K562 (cell line): ENCODE measurements around the gene HSPA4. TPM values are rescaled to one million over a fixed set of nuclear protein-coding genes. Genes with fewer than 3 reads are reported as not detected.

Source experiments
- ATAC-seq: fragments of 200-7000 bp; cut with Tn5 transposase; 3 replicates; pipeline ENCODE4 v1.9.1; 2020; ENCODE audit warnings: moderate library complexity
- BruUV-seq: library from RNA; stranded (reverse); fragments of 400-500 nt; replicated peaks from 2 replicates; lab custom pipeline; 2021; lab: Mats Ljungman, UMichigan
- CTCF ChIA-PET: fragments of 300-600 bp; formaldehyde crosslinking; extraction: SDS; loops from one replicate; lab custom pipeline; 2021; ENCODE audit warnings: low intra/inter-chr PET ratio; lab: Yijun Ruan, JAX
- POLR2A ChIA-PET: fragments of 300-600, 350-650 bp; sonication (Branson Sonifier 250); formaldehyde crosslinking; extraction: SDS; loops from one replicate; lab custom pipeline; 2021; ENCODE audit warnings: antibody characterized with exemption, inconsistent platforms; lab: Yijun Ruan, JAX
- DNase-seq, 4 experiments: peaks; one replicate each; pipeline versions ENCODE4 v3.0.0 to v3.0.0-alpha.2; 2011 to 2018; ENCODE audit warnings: low spot score in 3 of 4, mixed read lengths in 3 of 4; ENCODE audit errors: extremely low read depth in 1 of 4
- FAIRE-seq: peaks from 2 replicates; lab custom pipeline; 2011; peaks lifted over from hg19 to GRCh38; lab: Jason Lieb, UNC
- H2AFZ ChIP-seq: 2 replicates; pipeline ENCODE4 v1.6.0; 2011; ENCODE audit warnings: low read depth, low read length, control low read depth, inconsistent platforms
- H3K27ac ChIP-seq: fragments of 200-600 bp; 3 replicates; pipeline ENCODE4 v1.8.0; 2011; ENCODE audit warnings: low read depth, mild to moderate bottlenecking, control low read depth, inconsistent platforms, low read length, moderate library complexity, mixed read lengths; ENCODE audit errors: extremely low read depth
- H3K27me3 ChIP-seq, 2 experiments: fragments of 300-600 bp in 1 of 2; 2 replicates in 1 of 2; 3 replicates in 1 of 2; pipeline versions ENCODE4 v1.6.0 to v1.8.0; 2011; ENCODE audit warnings: inconsistent platforms in 2 of 2, low read length in 2 of 2, mild to moderate bottlenecking in 1 of 2, mixed read lengths in 1 of 2, moderate library complexity in 1 of 2; ENCODE audit not compliant: control insufficient read depth in 2 of 2, insufficient read depth in 2 of 2
- H3K36me3 ChIP-seq: fragments of 300-600 bp; 3 replicates; pipeline ENCODE4 v1.8.0; 2011; ENCODE audit warnings: mild to moderate bottlenecking, low read length, inconsistent platforms; ENCODE audit not compliant: control insufficient read depth, insufficient read depth
- H3K4me1 ChIP-seq, 2 experiments: fragments of 200-600 bp in 1 of 2; replicated peaks in 1 of 2; 2 replicates in 1 of 2; 3 replicates in 1 of 2; pipeline versions ENCODE4 v1.5.1 to v1.8.0; 2011; ENCODE audit warnings: inconsistent platforms in 2 of 2, low read length in 2 of 2, mild to moderate bottlenecking in 1 of 2, mixed read lengths in 1 of 2, moderate library complexity in 1 of 2; ENCODE audit not compliant: control insufficient read depth in 2 of 2, insufficient read depth in 2 of 2
- H3K4me2 ChIP-seq: 2 replicates; pipeline ENCODE4 v1.6.1; 2011; ENCODE audit warnings: low read length, control low read depth, inconsistent platforms, mixed read lengths; ENCODE audit not compliant: insufficient read depth
- H3K4me3 ChIP-seq: fragments of 200-600 bp; sonication (generic), shearing (Covaris generic); 2 replicates; pipeline ENCODE4 v1.5.1; 2016; ENCODE audit warnings: control low read depth, inconsistent platforms
- H3K79me2 ChIP-seq: fragments of 200-600 bp; 3 replicates; pipeline ENCODE4 v1.8.0; 2011; ENCODE audit warnings: low read length, inconsistent platforms; ENCODE audit not compliant: control insufficient read depth, insufficient read depth
- H3K9ac ChIP-seq, 2 experiments: 2 replicates each; pipeline versions ENCODE4 v1.6.0 to v1.6.1; 2011; ENCODE audit warnings: low read depth in 2 of 2, low read length in 2 of 2, control low read depth in 1 of 2, inconsistent platforms in 1 of 2, mild to moderate bottlenecking in 1 of 2, mixed read lengths in 1 of 2; ENCODE audit not compliant: insufficient read depth in 1 of 2
- H3K9me1 ChIP-seq: one replicate; pipeline ENCODE4 v1.6.0; 2011; ENCODE audit warnings: inconsistent platforms, mild to moderate bottlenecking, low read length, moderate library complexity; ENCODE audit not compliant: control insufficient read depth, insufficient read depth
- H3K9me3 ChIP-seq: replicated peaks from 2 replicates; pipeline ENCODE4 v1.5.1; 2011; ENCODE audit warnings: low read depth, low read length, inconsistent platforms; ENCODE audit not compliant: control insufficient read depth, insufficient read depth
- H4K20me1 ChIP-seq: replicated peaks from 2 replicates; pipeline ENCODE4 v1.6.1; 2011; ENCODE audit warnings: low read length, inconsistent platforms, mixed read lengths; ENCODE audit not compliant: control insufficient read depth, insufficient read depth
- EP300 ChIP-seq: IDR thresholded peaks from 2 replicates; pipeline ENCODE4 v1.6.1; 2012; ENCODE audit warnings: low read length, improper control_type of control experiment
- PHF21A ChIP-seq: fragments of 450-650 bp; IDR thresholded peaks from 2 replicates; pipeline ENCODE4 v1.6.1; 2017; ENCODE audit warnings: low read depth, borderline replicate concordance
- SIN3B ChIP-seq: fragments of 450-650 bp; IDR thresholded peaks from 2 replicates; pipeline ENCODE4 v1.6.1; 2017; ENCODE audit warnings: low read depth, mild to moderate bottlenecking, moderate library complexity
- SPI1 ChIP-seq: IDR thresholded peaks from 2 replicates; pipeline ENCODE4 v1.6.1; 2011; ENCODE audit warnings: low read depth, low read length, control low read depth, borderline replicate concordance
- TCF3 ChIP-seq: sonication (generic); formaldehyde crosslinking; IDR thresholded peaks from 2 replicates; pipeline ENCODE4 v1.4.0; 2020; ENCODE audit warnings: mild to moderate bottlenecking, missing genetic modification reagents
- ZFP1 ChIP-seq: fragments of 450-650 bp; formaldehyde crosslinking; IDR thresholded peaks from 2 replicates; pipeline ENCODE4 v1.4.0; 2020; ENCODE audit warnings: mild to moderate bottlenecking, mixed read lengths
- ZFP30 ChIP-seq: fragments of 250-450 bp; sonication (Bioruptor Pico); IDR thresholded peaks from 2 replicates; pipeline ENCODE4 v1.8.0; 2022; ENCODE audit warnings: moderate library complexity, mild to moderate bottlenecking, inconsistent platforms, borderline replicate concordance
- ZMIZ1 ChIP-seq, 2 experiments: fragments of 150-350 bp in 1 of 2; IDR thresholded peaks; 2 replicates each; pipeline ENCODE4 v1.6.1; 2012 to 2016; ENCODE audit warnings: low read depth in 2 of 2, low read length in 2 of 2, mild to moderate bottlenecking in 1 of 2, moderate library complexity in 1 of 2
- ZNF518B ChIP-seq: fragments of 250-450 bp; sonication (Bioruptor Pico); IDR thresholded peaks from 2 replicates; pipeline ENCODE4 v1.5.0; 2021; ENCODE audit warnings: mild to moderate bottlenecking, moderate library complexity
- ZNF699 ChIP-seq: fragments of 250-450 bp; sonication (Bioruptor Pico); IDR thresholded peaks from 2 replicates; pipeline ENCODE4 v1.8.0; 2021; ENCODE audit warnings: mild to moderate bottlenecking, moderate library complexity; ENCODE audit not compliant: insufficient replicate concordance
- WGBS: fragments of 100-300 bp; shearing (Covaris generic); methylation state at CpG from one replicate; pipeline ENCODE4 v1.1.6; 2016; ENCODE audit warnings: low coverage, mixed read lengths; ENCODE audit not compliant: insufficient coverage; ENCODE audit errors: missing lambda C conversion rate; 5-methylcytosine and 5-hydroxymethylcytosine counted together
- in situ Hi-C: fragments of 300-500 bp; cut with MboI; formaldehyde crosslinking; loops from 4 replicates; pipeline ENCODE4 v1.15.0; 2018; ENCODE audit warnings: inconsistent platforms, mixed read lengths
- intact Hi-C: fragments of 100-400 bp; cut with micrococcal nuclease; formaldehyde crosslinking; loops from 2 replicates; pipeline ENCODE4 v1.14.2; 2022
- polyA plus RNA-seq, 8 experiments: library from polyadenylated mRNA; depleted of rRNA in 4 of 8; stranded (reverse) in 5 of 8; unstranded in 3 of 8; fragments of >200 nt; fragmentation: Nextera tagmentation in 2 of 8; fragmentation: Illumina TruSeq in 1 of 8; extraction: Ambion mirVana in 2 of 8; extraction: Trizol in 1 of 8; gene quantifications; 2 replicates each; pipeline versions ENCODE4 v1.2.1 to v1.2.3, GENCODE V29; 2011 to 2014; ENCODE audit warnings: inconsistent platforms in 1 of 8, missing spikeins in 1 of 8
- total RNA-seq, 7 experiments: library from RNA; depleted of rRNA in 6 of 7; stranded (reverse); fragments of >200 nt in 6 of 7; fragmentation: Illumina TruSeq in 2 of 7; extraction: Trizol in 2 of 7; gene quantifications; 2 replicates each; pipeline versions ENCODE4 v1.2.1 to v1.2.3, GENCODE V29; 2011 to 2021; ENCODE audit warnings: low replicate concordance in 1 of 7
- TF ChIP-seq, protein P1 (sequence below): sonication (generic); formaldehyde crosslinking; IDR thresholded peaks from 2 replicates; pipeline ENCODE4 v1.5.0; 2020; ENCODE audit warnings: missing genetic modification reagents

HSPA4 gene
- total and polyA plus RNA-seq, 9 of the 15 experiments (the other 6 are each of a cell fraction or from before 2014, with no cell fraction given), result 90.3 to 286 (median 148) TPM

DNA sequence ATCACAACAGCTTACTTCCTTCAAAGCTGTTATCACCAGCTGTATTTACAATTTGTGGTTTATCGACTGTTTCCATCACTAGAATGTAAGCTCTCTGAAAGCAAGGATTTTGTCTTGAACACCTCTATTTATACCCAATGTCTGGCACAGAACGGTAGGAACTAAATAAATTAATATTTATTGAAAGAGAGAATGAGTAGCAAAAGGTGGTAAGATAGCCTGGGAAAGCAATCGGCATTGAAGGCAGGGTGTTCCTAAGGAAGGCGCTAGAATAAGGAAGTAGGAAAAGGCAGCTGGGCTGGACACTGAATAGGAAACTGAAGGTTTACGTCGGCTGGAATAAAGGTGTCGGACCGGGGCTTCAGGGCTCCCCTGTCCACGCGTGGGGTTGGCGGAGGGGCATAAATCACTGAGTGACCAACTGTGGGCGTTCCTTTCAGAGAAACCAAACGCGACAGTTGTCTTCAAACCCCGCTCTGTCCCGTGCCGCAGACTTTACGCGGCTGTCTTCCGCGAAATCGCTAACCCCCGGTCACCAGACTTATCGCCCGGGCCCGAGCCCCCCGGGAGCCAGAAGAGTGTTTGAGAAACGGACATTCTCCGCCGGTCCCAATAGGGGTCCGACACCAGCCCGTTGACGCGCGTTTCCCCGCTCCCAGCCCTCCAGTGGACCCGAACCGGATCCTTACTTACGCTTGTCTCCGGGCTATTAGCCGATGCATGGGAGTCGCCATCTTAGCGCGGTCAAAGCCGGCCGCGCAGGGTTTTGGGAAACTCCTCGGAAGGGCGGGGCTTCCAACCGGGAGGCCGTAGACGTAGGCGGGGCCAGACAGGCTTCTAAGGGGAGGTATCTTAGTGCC, 25.8 kb upstream of the HSPA4 start, which contains the start of gene ZCCHC10:
Gene ZCCHC10 (minus strand): TSS at position 746 of the 860 bp plus-strand sequence. CDS start 12 bp downstream, at position 734.
- ChIA-PET POLR2A (interaction anchor here (0.6 to 1.2 kb wide), 5 partner anchors 9 to 71 kb away, joined by 3 to 4 read pairs (median 3); partner anchors contain the start of gene HSPA4), CTCF (no interaction called here)
- Histone ChIP-seq H3K4me2 (peak within 1 kb of the TSS; percentile 89), H3K4me3 (peak within 1 kb of the TSS; percentile 87), H3K36me3 (peaks cover 21% of the 10 kb centered on the region; the same call in 1 of the 3 replicates), H3K79me2 (peaks cover 41% of the 10 kb centered on the region), H4K20me1 (no peaks in the 10 kb centered on the region), H2AFZ (peak within 1 kb of the TSS; percentile 93), H3K9me3 (no peaks in the 10 kb centered on the region), H3K4me1 (peaks cover 5 to 9% of the 10 kb centered on the region in 2 experiments; a peak in 4 of 5 replicates), H3K27ac (peak within 1 kb of the TSS; percentile 90), H3K9ac (peak within 1 kb of the TSS; percentile 89 to 98), H3K9me1 (no peaks in the 10 kb centered on the region), H3K27me3 (no peaks in the 10 kb centered on the region)
- under 1% methylated on average over 42 of the region's 53 CpGs for WGBS
- ATAC-seq (peak; percentile 99), DNase-seq (peak; percentile 93 to 97 (median 94)), FAIRE-seq (peak; percentile 75)
- TSS peak; percentile 82 for BruUV-seq
- in situ Hi-C loops, result no loop called here
- intact Hi-C loops, result loop anchor here (1.0 kb wide), 1 partner anchor 25 kb away; no protein-coding TSS in a partner anchor
- TF ChIP-seq SIN3B (peak; percentile 88), ZNF699 (CRISPR knock-in tag) (no peak), PHF21A (no peak), ZMIZ1 (IDR thresholded peaks at IDR 0.05; ENCODE audit: low read depth in 2 of 2, low read length in 2 of 2) (no peak), ZFP30 (no peak), TCF3 (no peak), ZFP1 (CRISPR knock-in tag) (no peak), SPI1 (peak; percentile 27; the same call in 1 of the 2 replicates), EP300 (0 out of 2 replicates have a peak, but pooled peaks have one; percentile 3), ZNF518B (CRISPR knock-in tag) (no peak)
- TF ChIP-seq, protein P1, sequence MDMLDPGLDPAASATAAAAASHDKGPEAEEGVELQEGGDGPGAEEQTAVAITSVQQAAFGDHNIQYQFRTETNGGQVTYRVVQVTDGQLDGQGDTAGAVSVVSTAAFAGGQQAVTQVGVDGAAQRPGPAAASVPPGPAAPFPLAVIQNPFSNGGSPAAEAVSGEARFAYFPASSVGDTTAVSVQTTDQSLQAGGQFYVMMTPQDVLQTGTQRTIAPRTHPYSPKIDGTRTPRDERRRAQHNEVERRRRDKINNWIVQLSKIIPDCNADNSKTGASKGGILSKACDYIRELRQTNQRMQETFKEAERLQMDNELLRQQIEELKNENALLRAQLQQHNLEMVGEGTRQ (CRISPR knock-in tag), result no peak
